Activated CD8-positive, alpha-beta T cell treated with anti-CD3 and anti-CD28 coated beads, Interleukin-2, amount 10 ng/mL, durations not matched to agents 7 days and 5 days (primary cell): Measurements from ENCODE around the gene CDCA5. TPM values are rescaled to one million over a fixed set of nuclear protein-coding genes. Genes with fewer than 3 reads are reported as not detected.

Experiments used
- ATAC-seq: fragments of 150-1000 bp; cut with Tn5 transposase; one replicate; pipeline ENCODE4 v1.10.0; 2021; ENCODE audit warnings: moderate library complexity
- CTCF ChIA-PET: fragments of 350-600 bp; sonication (Branson Sonifier 250); formaldehyde crosslinking; loops from one replicate; lab custom pipeline; 2021; ENCODE audit warnings: antibody characterized with exemption; lab: Charles Lee
- POLR2A ChIA-PET: fragments of 350-600 bp; sonication (Branson Sonifier 250); formaldehyde crosslinking; loops from one replicate; lab custom pipeline; 2021; ENCODE audit warnings: antibody characterized with exemption; lab: Charles Lee
- DNase-seq: peaks from one replicate; pipeline ENCODE4 v3.0.0-alpha.2; 2020
- H3K27ac Mint-ChIP-seq: one replicate; pipeline ENCODE4 v1.8.0; 2021; ENCODE audit warnings: mild to moderate bottlenecking, mixed read lengths
- H3K27me3 Mint-ChIP-seq: one replicate; pipeline ENCODE4 v1.8.0; 2021; ENCODE audit warnings: low read depth, mixed read lengths
- H3K36me3 Mint-ChIP-seq: one replicate; pipeline ENCODE4 v1.8.0; 2021; ENCODE audit warnings: low read depth, mixed read lengths
- H3K4me1 Mint-ChIP-seq: one replicate; pipeline ENCODE4 v1.8.0; 2021; ENCODE audit warnings: low read depth, mixed read lengths
- H3K4me3 Mint-ChIP-seq: one replicate; pipeline ENCODE4 v1.8.0; 2021; ENCODE audit warnings: mild to moderate bottlenecking, mixed read lengths
- H3K9me3 Mint-ChIP-seq: one replicate; pipeline ENCODE4 v1.8.0; 2022; ENCODE audit warnings: mixed read lengths; ENCODE audit not compliant: insufficient read depth
- total RNA-seq, 2 experiments: library from RNA; stranded (reverse); gene quantifications; one replicate each; pipeline ENCODE4 v1.2.3, GENCODE V29; 2021

The CDCA5 gene
- total RNA-seq, 2 experiments from 2014 or later: 127 to 129 TPM

GRCh38 chr11:65066805-65067291, 17.0 kb downstream of the CDCA5 start:
- H3K9me3 Mint-ChIP-seq: no peaks in the 10 kb centered on the region
- no peaks in the 10 kb centered on the region for H3K36me3 Mint-ChIP-seq
- H3K4me3 Mint-ChIP-seq: no peak overlapping the region
- no peak overlapping the region for H3K27ac Mint-ChIP-seq
- ChIA-PET CTCF (no interaction called here), POLR2A (no interaction called here)
- DNase-seq (no peak), ATAC-seq (no peak)
- H3K4me1 Mint-ChIP-seq: no peaks in the 10 kb centered on the region
- H3K27me3 Mint-ChIP-seq: peaks cover 2% of the 10 kb centered on the region

- CTCF ChIA-PET: no interaction called here
- POLR2A ChIA-PET: no interaction called here
- Mint-ChIP-seq H3K36me3 (no peaks in the 10 kb centered on the region), H3K4me1 (no peaks in the 10 kb centered on the region), H3K27ac (no peak overlapping the region), H3K9me3 (no peaks in the 10 kb centered on the region), H3K27me3 (peaks cover 2% of the 10 kb centered on the region), H3K4me3 (no peak overlapping the region)
- no peak for DNase-seq
- no peak for ATAC-seq
Measured at GRCh38 chr11:65066315-65066714, 17.5 kb downstream of the CDCA5 start.

DNA sequence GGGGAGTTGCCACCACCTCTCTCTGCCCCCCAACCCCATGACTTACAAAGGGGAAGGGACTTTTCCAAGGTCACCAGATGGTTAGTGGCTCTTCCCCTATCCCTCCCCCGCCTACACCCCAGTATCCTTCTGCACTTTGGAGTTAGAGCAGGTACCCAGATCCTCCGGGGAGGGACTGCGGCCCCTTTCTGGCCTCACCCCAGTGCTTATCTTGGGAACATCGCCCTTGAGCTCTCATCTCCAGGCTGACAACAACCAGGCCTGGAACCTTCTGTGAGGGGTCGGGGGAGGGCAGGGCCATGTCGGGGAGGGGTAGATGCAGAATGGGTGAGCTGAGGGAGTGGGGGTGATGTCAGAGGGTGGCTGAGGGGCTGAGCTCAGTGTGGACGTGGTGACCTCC, 18.0 kb downstream of the CDCA5 start:
- peaks cover 2% of the 10 kb centered on the region for H3K27me3 Mint-ChIP-seq
- DNase-seq (no peak), ATAC-seq (no peak)
- H3K36me3 Mint-ChIP-seq: no peaks in the 10 kb centered on the region
- H3K4me1 Mint-ChIP-seq: peaks cover 4% of the 10 kb centered on the region
- no peak overlapping the region for H3K4me3 Mint-ChIP-seq
- H3K27ac Mint-ChIP-seq: no peak overlapping the region
- POLR2A ChIA-PET: no interaction called here
- CTCF ChIA-PET: no interaction called here
- no peaks in the 10 kb centered on the region for H3K9me3 Mint-ChIP-seq

DNA sequence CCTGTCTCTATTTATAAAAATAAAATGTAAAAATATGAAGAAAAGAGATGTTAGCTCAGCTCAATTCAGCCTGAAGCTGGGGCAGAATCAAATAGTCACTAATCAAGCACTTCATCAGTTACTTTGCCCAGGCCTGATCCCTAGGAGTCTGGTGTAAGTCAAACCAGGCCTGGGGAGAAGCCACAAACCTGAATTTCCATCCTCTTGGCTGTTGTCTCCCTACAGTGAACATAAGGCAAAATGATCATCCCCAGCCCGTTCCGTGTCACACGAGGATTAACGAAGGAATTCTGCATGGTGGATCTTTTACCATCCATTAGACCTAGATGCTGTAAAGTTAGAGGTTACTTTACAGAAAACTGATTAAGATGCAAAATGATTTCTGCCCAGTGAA, 19.0 kb downstream of the CDCA5 start:
- Mint-ChIP-seq H3K9me3 (no peaks in the 10 kb centered on the region), H3K4me1 (peaks cover 14% of the 10 kb centered on the region), H3K27me3 (peaks cover 2% of the 10 kb centered on the region), H3K36me3 (no peaks in the 10 kb centered on the region), H3K27ac (no peak overlapping the region), H3K4me3 (no peak overlapping the region)
- DNase-seq (no peak), ATAC-seq (no peak)
- ChIA-PET CTCF (interaction anchor here (1.1 to 1.2 kb wide), 3 partner anchors 14 to 52 kb away, joined by 3 read pairs; no protein-coding TSS in a partner anchor), POLR2A (no interaction called here)

- Mint-ChIP-seq H3K4me3 (no peak overlapping the region), H3K36me3 (no peaks in the 10 kb centered on the region), H3K27ac (no peak overlapping the region), H3K4me1 (peaks cover 14% of the 10 kb centered on the region), H3K27me3 (peaks cover 2% of the 10 kb centered on the region), H3K9me3 (no peaks in the 10 kb centered on the region)
- POLR2A ChIA-PET: no interaction called here
- ATAC-seq (no peak), DNase-seq (no peak)
- CTCF ChIA-PET: interaction anchor here (0.6 to 0.8 kb wide), 2 partner anchors 20 to 49 kb away, joined by 3 read pairs; partner anchors contain the start of gene ARL2
Measured at GRCh38 chr11:65063532-65063931, 20.3 kb downstream of the CDCA5 start.

GRCh38 chr11:65060913-65061408, 22.9 kb downstream of the CDCA5 start:
- ChIA-PET CTCF (no interaction called here), POLR2A (no interaction called here)
- H3K4me1 Mint-ChIP-seq: peaks cover 14% of the 10 kb centered on the region
- H3K4me3 Mint-ChIP-seq: no peak overlapping the region
- ATAC-seq (peak; percentile 23), DNase-seq (no peak)
- no peaks in the 10 kb centered on the region for H3K9me3 Mint-ChIP-seq
- H3K36me3 Mint-ChIP-seq: no peaks in the 10 kb centered on the region
- peak overlapping the region; percentile 32 for H3K27ac Mint-ChIP-seq
- H3K27me3 Mint-ChIP-seq: peaks cover 2% of the 10 kb centered on the region

DNA sequence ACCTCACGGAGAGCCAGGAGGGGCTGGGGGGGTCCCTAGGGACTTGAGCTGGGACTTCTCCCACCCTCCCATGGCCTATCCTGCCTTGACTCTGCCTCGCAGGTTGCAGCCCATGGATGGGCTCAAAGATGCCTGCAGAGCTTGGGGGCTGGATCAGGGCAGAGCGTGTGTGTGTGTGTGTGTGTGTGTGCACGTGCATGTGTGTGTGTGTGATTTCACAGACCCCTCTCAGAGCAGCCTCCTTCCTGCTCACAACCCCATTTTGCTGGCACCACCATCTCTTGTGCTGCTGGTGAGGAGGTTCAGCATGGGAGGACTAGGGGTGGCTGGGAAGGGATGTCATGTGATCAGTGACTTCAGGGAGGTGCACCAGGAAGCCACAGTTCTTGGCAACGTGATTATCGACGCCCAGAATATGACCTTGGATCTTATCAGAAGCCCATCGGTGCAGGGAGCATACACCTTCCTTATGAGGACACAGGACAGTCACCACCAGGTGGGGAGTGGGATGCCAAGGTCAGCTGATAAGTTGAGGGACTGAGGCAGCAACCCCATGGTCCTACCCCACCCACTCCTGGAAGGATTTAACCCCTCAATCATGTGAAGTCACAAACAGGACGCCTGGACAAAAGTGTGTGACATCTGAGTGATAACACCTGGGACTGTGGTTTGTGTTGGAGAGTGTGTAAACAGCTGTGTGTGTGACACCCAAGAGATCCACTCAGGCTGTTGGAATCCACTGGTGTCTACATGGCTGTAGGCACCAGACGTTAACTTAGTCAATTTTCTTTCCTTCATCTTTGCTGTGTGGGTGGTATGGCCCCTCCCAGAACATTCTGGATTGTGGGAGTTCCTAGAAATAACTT, 23.6 kb downstream of the CDCA5 start:
- POLR2A ChIA-PET: no interaction called here
- CTCF ChIA-PET: no interaction called here
- H3K9me3 Mint-ChIP-seq: no peaks in the 10 kb centered on the region

GRCh38 chr11:65059523-65059922, 24.3 kb downstream of the CDCA5 start:
- Mint-ChIP-seq H3K4me1 (peaks cover 14% of the 10 kb centered on the region), H3K36me3 (no peaks in the 10 kb centered on the region), H3K9me3 (no peaks in the 10 kb centered on the region), H3K27ac (no peak overlapping the region), H3K27me3 (peaks cover 5% of the 10 kb centered on the region), H3K4me3 (no peak overlapping the region)
- ATAC-seq (no peak), DNase-seq (no peak)
- ChIA-PET POLR2A (no interaction called here), CTCF (no interaction called here)

More for the DNA sequence above, 23.6 kb downstream of the CDCA5 start:
- Mint-ChIP-seq H3K27ac (peak overlapping the region; percentile 28), H3K4me1 (peaks cover 14% of the 10 kb centered on the region), H3K27me3 (peaks cover 5% of the 10 kb centered on the region), H3K4me3 (no peak overlapping the region), H3K36me3 (no peaks in the 10 kb centered on the region)
- ATAC-seq (no peak), DNase-seq (no peak)

- no peak within 1 kb of the TSS for H3K27ac Mint-ChIP-seq
- H3K27me3 Mint-ChIP-seq: peaks cover 4% of the 10 kb centered on the region
- ChIA-PET POLR2A (interaction anchor here (0.6 kb wide), 1 partner anchor 441 kb away, joined by 3 read pairs; no protein-coding TSS in a partner anchor), CTCF (interaction anchor here (1.5 kb wide), 1 partner anchor 44 kb away, joined by 5 read pairs; the partner anchor contains the start of gene ARL2)
- no peaks in the 10 kb centered on the region for H3K9me3 Mint-ChIP-seq
- DNase-seq (no peak), ATAC-seq (no peak)
- peaks cover 24% of the 10 kb centered on the region for H3K4me1 Mint-ChIP-seq
- H3K36me3 Mint-ChIP-seq: no peaks in the 10 kb centered on the region
- no peak within 1 kb of the TSS for H3K4me3 Mint-ChIP-seq
Measured at GRCh38 chr11:65058419-65059054, 25.3 kb downstream of the CDCA5 start, which contains the start of gene NAALADL1. Gene NAALADL1, minus strand, starts transcription at chr11:65058553. Its CDS starts 32 bp downstream, at chr11:65058521.

- POLR2A ChIA-PET: interaction anchor here (0.6 to 1.2 kb wide), 2 partner anchors 25 to 442 kb away, joined by 3 to 4 read pairs; partner anchors contain the start of gene CDCA5
- DNase-seq: no peak
- peaks cover 4% of the 10 kb centered on the region for H3K27me3 Mint-ChIP-seq
- no peak for ATAC-seq
- CTCF ChIA-PET: interaction anchor here (1.5 kb wide), 1 partner anchor 44 kb away, joined by 5 read pairs; the partner anchor contains the start of gene ARL2
- H3K27ac Mint-ChIP-seq: no peak overlapping the region
- no peaks in the 10 kb centered on the region for H3K36me3 Mint-ChIP-seq
- no peaks in the 10 kb centered on the region for H3K9me3 Mint-ChIP-seq
- H3K4me1 Mint-ChIP-seq: peaks cover 28% of the 10 kb centered on the region
- H3K4me3 Mint-ChIP-seq: no peak overlapping the region
Measured at GRCh38 chr11:65058012-65058411, 25.8 kb downstream of the CDCA5 start.

- no peak for ATAC-seq
- DNase-seq: no peak
- peaks cover 4% of the 10 kb centered on the region for H3K27me3 Mint-ChIP-seq
- CTCF ChIA-PET: interaction anchor here (1.5 kb wide), 1 partner anchor 43 kb away, joined by 5 read pairs; the partner anchor contains the start of gene ARL2
- H3K9me3 Mint-ChIP-seq: no peaks in the 10 kb centered on the region
- H3K4me3 Mint-ChIP-seq: no peak overlapping the region
- no peak overlapping the region for H3K27ac Mint-ChIP-seq
- POLR2A ChIA-PET: interaction anchor here (1.2 kb wide), 1 partner anchor 26 kb away, joined by 4 read pairs; the partner anchor contains the start of gene CDCA5
- peaks cover 28% of the 10 kb centered on the region for H3K4me1 Mint-ChIP-seq
- H3K36me3 Mint-ChIP-seq: no peaks in the 10 kb centered on the region
Measured at GRCh38 chr11:65057526-65057925, 26.3 kb downstream of the CDCA5 start.
